IPS-15b (cell line): ENCODE measurements around the gene ATPAF1.
"Not testable (repeated sequence)": the region's sequence is repeated elsewhere in the genome, so short reads cannot be mapped to it uniquely, and the experiment has no call there.

Experiments used
- H3K27me3 ChIP-seq: one replicate; pipeline ENCODE4 v1.6.1; 2013; ENCODE audit warnings: low read length; ENCODE audit not compliant: control insufficient read depth, insufficient read depth
- H3K36me3 ChIP-seq: one replicate; pipeline ENCODE4 v1.6.1; 2013; ENCODE audit warnings: low read length; ENCODE audit not compliant: control insufficient read depth, insufficient read depth
- H3K4me1 ChIP-seq: one replicate; pipeline ENCODE4 v1.6.1; 2013; ENCODE audit warnings: mild to moderate bottlenecking, low read length; ENCODE audit not compliant: control insufficient read depth, insufficient read depth
- H3K4me3 ChIP-seq: one replicate; pipeline ENCODE4 v1.5.1; 2013; ENCODE audit warnings: low read depth, low read length
- H3K9ac ChIP-seq: one replicate; pipeline ENCODE4 v1.6.1; 2013; ENCODE audit warnings: low read depth, mild to moderate bottlenecking, low read length
- H3K9me3 ChIP-seq: one replicate; pipeline ENCODE4 v1.6.1; 2013; ENCODE audit warnings: mild to moderate bottlenecking, low read length; ENCODE audit not compliant: control insufficient read depth, insufficient read depth

ATPAF1 gene

GRCh38 chr1:46667782-46668760 is at the start of gene ATPAF1:
ATPAF1 (minus strand) TSS chr1:46668364; CDS start chr1:46668322, 42 bp downstream.
- H3K27me3 ChIP-seq, result peaks cover 2% of the 10 kb centered on the region
- H3K36me3 ChIP-seq, result peaks cover 5% of the 10 kb centered on the region
- H3K4me3 ChIP-seq, result peak within 1 kb of the TSS; percentile 80
- H3K4me1 ChIP-seq, result peaks cover 18% of the 10 kb centered on the region
- H3K9me3 ChIP-seq, result no peaks in the 10 kb centered on the region
- H3K9ac ChIP-seq, result peak within 1 kb of the TSS; percentile 76

- Histone ChIP-seq H3K36me3 (peaks cover 7% of the 10 kb centered on the region), H3K4me1 (peaks cover 15% of the 10 kb centered on the region), H3K9ac (peak overlapping the region; percentile 16), H3K27me3 (peaks cover 2% of the 10 kb centered on the region), H3K9me3 (no peaks in the 10 kb centered on the region), H3K4me3 (peak overlapping the region; percentile 86)
Measured at GRCh38 chr1:46717654-46718053, 49.5 kb upstream of the ATPAF1 start.

GRCh38 chr1:46714976-46715375 is 46.8 kb upstream of the ATPAF1 start:
- Histone ChIP-seq H3K4me1 (peaks cover 15% of the 10 kb centered on the region), H3K4me3 (no peak overlapping the region), H3K27me3 (no peaks in the 10 kb centered on the region), H3K36me3 (peaks cover 7% of the 10 kb centered on the region), H3K9me3 (no peaks in the 10 kb centered on the region), H3K9ac (no peak overlapping the region)

- no peaks in the 10 kb centered on the region for H3K9me3 ChIP-seq
- H3K4me3 ChIP-seq, result no peak overlapping the region
- no peaks in the 10 kb centered on the region for H3K4me1 ChIP-seq
- no peak overlapping the region for H3K9ac ChIP-seq
- peaks cover 13% of the 10 kb centered on the region for H3K36me3 ChIP-seq
- H3K27me3 ChIP-seq, result no peaks in the 10 kb centered on the region
Measured at GRCh38 chr1:46708121-46708520, 40.0 kb upstream of the ATPAF1 start.

- Histone ChIP-seq H3K9ac (no peak overlapping the region), H3K27me3 (no peaks in the 10 kb centered on the region), H3K36me3 (peaks cover 17% of the 10 kb centered on the region), H3K9me3 (no peaks in the 10 kb centered on the region), H3K4me3 (no peak overlapping the region), H3K4me1 (no peaks in the 10 kb centered on the region)
Measured at GRCh38 chr1:46705408-46705807, 37.2 kb upstream of the ATPAF1 start.

GRCh38 chr1:46703927-46704641 is 35.9 kb upstream of the ATPAF1 start:
- H3K36me3 ChIP-seq, result peaks cover 17% of the 10 kb centered on the region
- H3K27me3 ChIP-seq, result no peaks in the 10 kb centered on the region
- H3K4me3 ChIP-seq, result no peak overlapping the region

GRCh38 chr1:46699666-46700065 is 31.5 kb upstream of the ATPAF1 start:
- H3K27me3 ChIP-seq, result no peaks in the 10 kb centered on the region
- no peaks in the 10 kb centered on the region for H3K4me1 ChIP-seq
- no peak overlapping the region for H3K9ac ChIP-seq
- peaks cover 12% of the 10 kb centered on the region for H3K36me3 ChIP-seq
- no peak overlapping the region for H3K4me3 ChIP-seq
- no peaks in the 10 kb centered on the region for H3K9me3 ChIP-seq

More at GRCh38 chr1:46703927-46704641, 35.9 kb upstream of the ATPAF1 start:
- Histone ChIP-seq H3K9ac (no peak overlapping the region), H3K4me1 (no peaks in the 10 kb centered on the region), H3K9me3 (no peaks in the 10 kb centered on the region)

- no peak overlapping the region for H3K9ac ChIP-seq
- H3K27me3 ChIP-seq, result no peaks in the 10 kb centered on the region
- no peak overlapping the region for H3K4me3 ChIP-seq
- H3K4me1 ChIP-seq, result no peaks in the 10 kb centered on the region
- H3K36me3 ChIP-seq, result peaks cover 12% of the 10 kb centered on the region
- no peaks in the 10 kb centered on the region for H3K9me3 ChIP-seq
Measured at GRCh38 chr1:46697053-46697452, 28.9 kb upstream of the ATPAF1 start.

GRCh38 chr1:46694676-46695075 is 26.5 kb upstream of the ATPAF1 start:
- not testable (repeated sequence) for H3K27me3 ChIP-seq, H3K4me1 ChIP-seq, H3K4me3 ChIP-seq, H3K9ac ChIP-seq, H3K9me3 ChIP-seq
- peaks cover 18% of the 10 kb centered on the region for H3K36me3 ChIP-seq

- no peaks in the 10 kb centered on the region for H3K9me3 ChIP-seq
- peaks cover 28% of the 10 kb centered on the region for H3K36me3 ChIP-seq
- no peaks in the 10 kb centered on the region for H3K4me1 ChIP-seq
- H3K27me3 ChIP-seq, result no peaks in the 10 kb centered on the region
- no peak overlapping the region for H3K9ac ChIP-seq
- no peak overlapping the region for H3K4me3 ChIP-seq
Measured at GRCh38 chr1:46692811-46693770, 24.9 kb upstream of the ATPAF1 start.
